HPDE6-E6E7 (cell line): ENCODE results near the gene KIF23.
"Not testable (repeated sequence)": the region's sequence is repeated elsewhere in the genome, so short reads cannot be mapped to it uniquely, and the experiment has no call there.

Experiments used
- DNase-seq: peaks from one replicate; pipeline ENCODE4 v3.0.0; 2011; ENCODE audit warnings: missing footprints; ENCODE audit errors: extremely low spot score

KIF23 gene

GRCh38 chr15:69413822-69414700 lies at the start of gene KIF23:
TSS of gene KIF23 (plus strand) at chr15:69414349. CDS start at chr15:69414466, 117 bp downstream.
- peak; percentile 98 for DNase-seq

- DNase-seq = no peak
These were observed 46.9 kb upstream of the KIF23 start for GRCh38 chr15:69367236-69367635.

GRCh38 chr15:69369631-69370030 lies 44.5 kb upstream of the KIF23 start:
- DNase-seq = no peak

- DNase-seq = no peak
These were observed 40.7 kb upstream of the KIF23 start for GRCh38 chr15:69373406-69373805.

GRCh38 chr15:69375151-69375790 lies 38.9 kb upstream of the KIF23 start:
- DNase-seq = no peak

GRCh38 chr15:69377216-69377970 lies 36.8 kb upstream of the KIF23 start:
- no peak for DNase-seq

- no peak for DNase-seq
These were observed 33.9 kb upstream of the KIF23 start for GRCh38 chr15:69380100-69380725.

GRCh38 chr15:69380726-69381105 lies 33.4 kb upstream of the KIF23 start:
- no peak for DNase-seq

- not testable (repeated sequence) for DNase-seq
These were observed 32.0 kb upstream of the KIF23 start for GRCh38 chr15:69382176-69382575.

- not testable (repeated sequence) for DNase-seq
These were observed 30.1 kb upstream of the KIF23 start for GRCh38 chr15:69384066-69384465.

GRCh38 chr15:69384626-69385598 lies 29.2 kb upstream of the KIF23 start:
- no peak for DNase-seq

- DNase-seq = no peak
These were observed 28.3 kb upstream of the KIF23 start for GRCh38 chr15:69385831-69386230.

- no peak for DNase-seq
These were observed 27.9 kb upstream of the KIF23 start for GRCh38 chr15:69386284-69386683.

- DNase-seq = no peak
These were observed 25.9 kb upstream of the KIF23 start for GRCh38 chr15:69388260-69388705.

GRCh38 chr15:69389426-69389825 lies 24.7 kb upstream of the KIF23 start:
- no peak for DNase-seq

GRCh38 chr15:69390575-69390974 lies 23.6 kb upstream of the KIF23 start:
- DNase-seq = peak; percentile 79

GRCh38 chr15:69391046-69391757 lies 22.9 kb upstream of the KIF23 start:
- peak; percentile 52 for DNase-seq

GRCh38 chr15:69392352-69392751 lies 21.8 kb upstream of the KIF23 start:
- no peak for DNase-seq

GRCh38 chr15:69393831-69394491 lies 20.2 kb upstream of the KIF23 start:
- DNase-seq = peak; percentile 49
